ENCODE measurements around the gene EIF4A3. TPM values are rescaled to one million over a fixed set of nuclear protein-coding genes. Genes with fewer than 3 reads are reported as not detected.

EIF4A3 gene
- total RNA-seq, 1 donor from 2014 or later = 89.9 TPM

GRCh38 chr17:80146121-80147034 lies 550 bp downstream of the EIF4A3 start:
- peak overlapping the region; percentile 94 for H3K9ac ChIP-seq (ENCODE audit: low read length)
- H2AFZ ChIP-seq (ENCODE audit: low read depth, low read length) = peak overlapping the region; percentile 71
- H3K4me2 ChIP-seq (ENCODE audit: low read length) = peak overlapping the region; percentile 99
- no peaks in the 10 kb centered on the region for H3K27me3 ChIP-seq (ENCODE audit: insufficient read depth, low read length)
- peak overlapping the region; percentile 80 for H3K27ac Mint-ChIP-seq (ENCODE audit: unreplicated experiment)
- FAIRE-seq (no peak), DNase-seq (ENCODE audit: low read depth) (no peak)
- no peaks in the 10 kb centered on the region for H3K27me3 Mint-ChIP-seq (ENCODE audit: low read depth, unreplicated experiment)
- H3K4me3 Mint-ChIP-seq (ENCODE audit: unreplicated experiment) = peak overlapping the region; percentile 94
- H3K9me3 ChIP-seq (ENCODE audit: insufficient read depth, low read depth, low read length) = no peaks in the 10 kb centered on the region
- peaks cover 15% of the 10 kb centered on the region for H3K4me1 ChIP-seq (ENCODE audit: insufficient read depth, low read length)
- peaks cover 7% of the 10 kb centered on the region for H3K36me3 Mint-ChIP-seq (ENCODE audit: low read depth, unreplicated experiment)
- TF ChIP-seq CTCF (IDR thresholded peaks at IDR 0.05; ENCODE audit: insufficient read depth, low read depth, low read length) (no peak), EZH2 (IDR thresholded peaks at IDR 0.05; ENCODE audit: insufficient read depth, low read length) (no peak)
- H3K79me2 ChIP-seq (ENCODE audit: insufficient read depth, low read length) = peaks cover 59% of the 10 kb centered on the region
- peaks cover 21% of the 10 kb centered on the region for H3K4me1 Mint-ChIP-seq (ENCODE audit: low read depth, unreplicated experiment)
- H3K4me3 ChIP-seq (ENCODE audit: insufficient read depth, low read depth, low read length) = peak overlapping the region; percentile 79
- H3K36me3 ChIP-seq (ENCODE audit: insufficient read depth, low read length) = peaks cover 26% of the 10 kb centered on the region
- H3K27ac ChIP-seq (ENCODE audit: low read depth, low read length) = peak overlapping the region; percentile 80
- H4K20me1 ChIP-seq (ENCODE audit: insufficient read depth, low read length) = peaks cover 47% of the 10 kb centered on the region
- H3K9me3 Mint-ChIP-seq (ENCODE audit: unreplicated experiment) = no peaks in the 10 kb centered on the region

- peak overlapping the region; percentile 80 for H3K27ac Mint-ChIP-seq (ENCODE audit: unreplicated experiment)
- H3K27ac ChIP-seq (ENCODE audit: low read depth, low read length) = peak overlapping the region; percentile 15
Observed at GRCh38 chr17:80145076-80146075, 1.6 kb downstream of the EIF4A3 start.

More at GRCh38 chr17:80145076-80146075, 1.6 kb downstream of the EIF4A3 start:
- Histone ChIP-seq H3K4me1 (ENCODE audit: insufficient read depth, low read length) (peaks cover 15% of the 10 kb centered on the region), H3K4me2 (ENCODE audit: low read length) (peak overlapping the region; percentile 99), H2AFZ (ENCODE audit: low read depth, low read length) (no peak overlapping the region), H4K20me1 (ENCODE audit: insufficient read depth, low read length) (peaks cover 51% of the 10 kb centered on the region), H3K9me3 (ENCODE audit: insufficient read depth, low read depth, low read length) (no peaks in the 10 kb centered on the region), H3K4me3 (ENCODE audit: insufficient read depth, low read depth, low read length) (peak overlapping the region; percentile 79), H3K9ac (ENCODE audit: low read length) (peak overlapping the region; percentile 94), H3K36me3 (ENCODE audit: insufficient read depth, low read length) (peaks cover 30% of the 10 kb centered on the region), H3K27me3 (ENCODE audit: insufficient read depth, low read length) (no peaks in the 10 kb centered on the region), H3K79me2 (ENCODE audit: insufficient read depth, low read length) (peaks cover 59% of the 10 kb centered on the region)
- peaks cover 16% of the 10 kb centered on the region for H3K4me1 Mint-ChIP-seq (ENCODE audit: low read depth, unreplicated experiment)
- H3K9me3 Mint-ChIP-seq (ENCODE audit: unreplicated experiment) = no peaks in the 10 kb centered on the region
- peaks cover 7% of the 10 kb centered on the region for H3K36me3 Mint-ChIP-seq (ENCODE audit: low read depth, unreplicated experiment)
- peak overlapping the region; percentile 91 for H3K4me3 Mint-ChIP-seq (ENCODE audit: unreplicated experiment)
- no peaks in the 10 kb centered on the region for H3K27me3 Mint-ChIP-seq (ENCODE audit: low read depth, unreplicated experiment)
- no peak for TF ChIP-seq CTCF (IDR thresholded peaks at IDR 0.05; ENCODE audit: insufficient read depth, low read depth, low read length)
- no peak for TF ChIP-seq EZH2 (IDR thresholded peaks at IDR 0.05; ENCODE audit: insufficient read depth, low read length)
- no peak for DNase-seq (ENCODE audit: low read depth)
- FAIRE-seq = no peak
